Astrocyte (in vitro differentiated cells and primary cell): ENCODE measurements around the gene FAM131C. TPM values are rescaled to one million over a fixed set of nuclear protein-coding genes. Genes with fewer than 3 reads are reported as not detected.
A peak's percentile ranks its signal among the peaks of the same experiment; 100 is the strongest.

Experiments used
- DNase-seq: peaks from one replicate; pipeline ENCODE4 v3.0.0-alpha.2; 2010; ENCODE audit warnings: low read depth
- FAIRE-seq: peaks from 2 replicates; lab custom pipeline; 2011; peaks lifted over from hg19 to GRCh38; lab: Jason Lieb, UNC
- H2AFZ ChIP-seq: 2 replicates; pipeline ENCODE4 v1.6.0; 2012; ENCODE audit warnings: low read depth, low read length, inconsistent platforms
- H3K27ac ChIP-seq: 2 replicates; pipeline ENCODE4 v1.5.1; 2011; ENCODE audit warnings: low read depth, low read length, inconsistent platforms
- H3K27me3 ChIP-seq: 2 replicates; pipeline ENCODE4 v1.6.0; 2011; ENCODE audit warnings: low read length, inconsistent platforms; ENCODE audit not compliant: insufficient read depth
- H3K36me3 ChIP-seq: 2 replicates; pipeline ENCODE4 v1.5.1; 2011; ENCODE audit warnings: low read length, inconsistent platforms; ENCODE audit not compliant: insufficient read depth
- H3K4me1 ChIP-seq: 2 replicates; pipeline ENCODE4 v1.5.1; 2011; ENCODE audit warnings: low read length, inconsistent platforms; ENCODE audit not compliant: insufficient read depth
- H3K4me2 ChIP-seq: 2 replicates; pipeline ENCODE4 v1.6.0; 2012; ENCODE audit warnings: low read length, inconsistent platforms
- H3K4me3 ChIP-seq: 2 replicates; pipeline ENCODE4 v1.5.1; 2011; ENCODE audit warnings: low read depth, mild to moderate bottlenecking, low read length, inconsistent platforms; ENCODE audit not compliant: insufficient read depth
- H3K79me2 ChIP-seq: 2 replicates; pipeline ENCODE4 v1.6.0; 2012; ENCODE audit warnings: mild to moderate bottlenecking, low read length, inconsistent platforms; ENCODE audit not compliant: insufficient read depth
- H3K9ac ChIP-seq: 2 replicates; pipeline ENCODE4 v1.6.0; 2012; ENCODE audit warnings: mild to moderate bottlenecking, low read length, inconsistent platforms
- H3K9me3 ChIP-seq: 2 replicates; pipeline ENCODE4 v1.5.1; 2012; ENCODE audit warnings: low read depth, mild to moderate bottlenecking, low read length, inconsistent platforms; ENCODE audit not compliant: insufficient read depth
- H4K20me1 ChIP-seq: 2 replicates; pipeline ENCODE4 v1.6.0; 2012; ENCODE audit warnings: low read length, inconsistent platforms; ENCODE audit not compliant: insufficient read depth
- H3K27ac Mint-ChIP-seq: one replicate; pipeline ENCODE4 v1.8.0; 2021; ENCODE audit warnings: mild to moderate bottlenecking, mixed read lengths; ENCODE audit not compliant: unreplicated experiment
- H3K27me3 Mint-ChIP-seq: one replicate; pipeline ENCODE4 v1.8.0; 2021; ENCODE audit warnings: low read depth, mixed read lengths; ENCODE audit not compliant: unreplicated experiment
- H3K36me3 Mint-ChIP-seq: one replicate; pipeline ENCODE4 v1.8.0; 2021; ENCODE audit warnings: low read depth, mixed read lengths; ENCODE audit not compliant: unreplicated experiment
- H3K4me1 Mint-ChIP-seq: one replicate; pipeline ENCODE4 v1.8.0; 2021; ENCODE audit warnings: low read depth, mixed read lengths; ENCODE audit not compliant: unreplicated experiment
- H3K4me3 Mint-ChIP-seq: one replicate; pipeline ENCODE4 v1.8.0; 2021; ENCODE audit warnings: mild to moderate bottlenecking, moderate library complexity, mixed read lengths; ENCODE audit not compliant: unreplicated experiment
- H3K9me3 Mint-ChIP-seq: one replicate; pipeline ENCODE4 v1.8.0; 2021; ENCODE audit warnings: mild to moderate bottlenecking, mixed read lengths; ENCODE audit not compliant: unreplicated experiment
- EZH2 ChIP-seq: IDR thresholded peaks from 2 replicates; pipeline ENCODE4 v1.6.1; 2012; ENCODE audit warnings: mild to moderate bottlenecking, low read length, inconsistent platforms; ENCODE audit not compliant: insufficient read depth
- total RNA-seq: library from RNA; stranded (reverse); gene quantifications from 2 replicates; pipeline ENCODE4 v1.2.1, GENCODE V29; 2021
- TF ChIP-seq, protein P1 (sequence below): IDR thresholded peaks from 2 replicates; pipeline ENCODE4 v1.5.1; 2011; ENCODE audit warnings: low read depth, mild to moderate bottlenecking, inconsistent platforms, low read length, moderate library complexity; ENCODE audit not compliant: insufficient read depth

Gene FAM131C
- total RNA-seq, 1 donor from 2014 or later: 0.11 TPM

- Histone ChIP-seq H3K9me3 (no peaks in the 10 kb centered on the region), H3K4me1 (peaks cover 32% of the 10 kb centered on the region), H4K20me1 (no peaks in the 10 kb centered on the region), H2AFZ (no peak overlapping the region), H3K4me3 (no peak overlapping the region), H3K27ac (no peak overlapping the region), H3K27me3 (no peaks in the 10 kb centered on the region), H3K4me2 (no peak overlapping the region), H3K36me3 (no peaks in the 10 kb centered on the region), H3K79me2 (no peaks in the 10 kb centered on the region), H3K9ac (peak overlapping the region; percentile 44)
- DNase-seq (no peak), FAIRE-seq (no peak)
- no peak for TF ChIP-seq EZH2
- TF ChIP-seq, protein P1, sequence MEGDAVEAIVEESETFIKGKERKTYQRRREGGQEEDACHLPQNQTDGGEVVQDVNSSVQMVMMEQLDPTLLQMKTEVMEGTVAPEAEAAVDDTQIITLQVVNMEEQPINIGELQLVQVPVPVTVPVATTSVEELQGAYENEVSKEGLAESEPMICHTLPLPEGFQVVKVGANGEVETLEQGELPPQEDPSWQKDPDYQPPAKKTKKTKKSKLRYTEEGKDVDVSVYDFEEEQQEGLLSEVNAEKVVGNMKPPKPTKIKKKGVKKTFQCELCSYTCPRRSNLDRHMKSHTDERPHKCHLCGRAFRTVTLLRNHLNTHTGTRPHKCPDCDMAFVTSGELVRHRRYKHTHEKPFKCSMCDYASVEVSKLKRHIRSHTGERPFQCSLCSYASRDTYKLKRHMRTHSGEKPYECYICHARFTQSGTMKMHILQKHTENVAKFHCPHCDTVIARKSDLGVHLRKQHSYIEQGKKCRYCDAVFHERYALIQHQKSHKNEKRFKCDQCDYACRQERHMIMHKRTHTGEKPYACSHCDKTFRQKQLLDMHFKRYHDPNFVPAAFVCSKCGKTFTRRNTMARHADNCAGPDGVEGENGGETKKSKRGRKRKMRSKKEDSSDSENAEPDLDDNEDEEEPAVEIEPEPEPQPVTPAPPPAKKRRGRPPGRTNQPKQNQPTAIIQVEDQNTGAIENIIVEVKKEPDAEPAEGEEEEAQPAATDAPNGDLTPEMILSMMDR: no peak
- peak overlapping the region; percentile 77 for H3K27ac Mint-ChIP-seq
- peaks cover 21% of the 10 kb centered on the region for H3K4me1 Mint-ChIP-seq
- peaks cover 2% of the 10 kb centered on the region for H3K9me3 Mint-ChIP-seq
- peaks cover 29% of the 10 kb centered on the region for H3K27me3 Mint-ChIP-seq
- H3K36me3 Mint-ChIP-seq: no peaks in the 10 kb centered on the region
- H3K4me3 Mint-ChIP-seq: no peak overlapping the region
Observed at GRCh38 chr1:16020325-16020724, 53.1 kb downstream of the FAM131C start.

- TF ChIP-seq, protein P1: no peak
- no peak for TF ChIP-seq EZH2
- Histone ChIP-seq H3K4me3 (no peak overlapping the region), H3K36me3 (no peaks in the 10 kb centered on the region), H3K4me2 (peak overlapping the region; percentile 44), H3K27ac (no peak overlapping the region), H3K27me3 (no peaks in the 10 kb centered on the region), H2AFZ (peak overlapping the region; percentile 7), H3K9ac (peak overlapping the region; percentile 56), H3K4me1 (peaks cover 32% of the 10 kb centered on the region), H4K20me1 (no peaks in the 10 kb centered on the region), H3K9me3 (no peaks in the 10 kb centered on the region), H3K79me2 (no peaks in the 10 kb centered on the region)
- Mint-ChIP-seq H3K27ac (peak overlapping the region; percentile 77), H3K9me3 (peaks cover 4% of the 10 kb centered on the region), H3K27me3 (peaks cover 26% of the 10 kb centered on the region), H3K4me3 (no peak overlapping the region), H3K4me1 (peaks cover 21% of the 10 kb centered on the region), H3K36me3 (no peaks in the 10 kb centered on the region)
- FAIRE-seq: no peak
- peak; percentile 41 for DNase-seq
Observed at GRCh38 chr1:16019644-16020277, 53.7 kb downstream of the FAM131C start.
